IPS DF 4.7 (cell line): Measurements from ENCODE around the gene PIGR.

ENCODE experiments used
- DNase-seq: peaks from one replicate; pipeline ENCODE4 v3.0.0-alpha.2; 2013; ENCODE audit warnings: low spot score; ENCODE audit errors: extremely low read depth

The PIGR gene

DNA sequence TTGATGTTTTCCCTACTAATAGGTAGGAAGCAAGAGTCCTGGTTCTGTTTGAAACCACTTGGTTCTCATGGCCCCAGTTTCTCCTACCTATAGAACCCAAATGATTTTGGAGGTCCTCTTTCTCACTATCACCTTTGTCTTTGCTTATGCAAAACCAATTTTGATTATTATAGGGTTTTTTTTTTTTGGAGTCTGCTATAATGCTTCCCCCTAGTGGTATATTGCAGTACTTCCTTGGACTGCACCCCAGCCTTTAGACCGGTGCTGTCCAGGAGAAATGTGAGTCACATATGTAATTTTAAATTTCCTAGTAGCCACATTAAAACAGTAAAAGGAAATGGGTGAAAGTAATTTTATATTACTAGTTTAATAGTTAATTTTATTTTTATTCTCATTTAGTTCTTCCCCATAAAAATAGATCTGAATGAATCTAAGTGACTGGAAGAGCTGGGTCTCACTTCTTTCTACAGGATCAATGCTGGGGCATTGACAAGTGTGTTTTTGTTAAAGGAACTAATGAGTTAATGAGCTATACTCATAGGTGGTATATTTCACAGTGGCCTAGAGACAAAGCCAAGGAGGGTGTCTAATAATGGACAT, 35.1 kb downstream of the PIGR start:
- DNase-seq = no peak

- DNase-seq = no peak
Measured at GRCh38 chr1:206909883-206910318, 36.4 kb downstream of the PIGR start.

DNA sequence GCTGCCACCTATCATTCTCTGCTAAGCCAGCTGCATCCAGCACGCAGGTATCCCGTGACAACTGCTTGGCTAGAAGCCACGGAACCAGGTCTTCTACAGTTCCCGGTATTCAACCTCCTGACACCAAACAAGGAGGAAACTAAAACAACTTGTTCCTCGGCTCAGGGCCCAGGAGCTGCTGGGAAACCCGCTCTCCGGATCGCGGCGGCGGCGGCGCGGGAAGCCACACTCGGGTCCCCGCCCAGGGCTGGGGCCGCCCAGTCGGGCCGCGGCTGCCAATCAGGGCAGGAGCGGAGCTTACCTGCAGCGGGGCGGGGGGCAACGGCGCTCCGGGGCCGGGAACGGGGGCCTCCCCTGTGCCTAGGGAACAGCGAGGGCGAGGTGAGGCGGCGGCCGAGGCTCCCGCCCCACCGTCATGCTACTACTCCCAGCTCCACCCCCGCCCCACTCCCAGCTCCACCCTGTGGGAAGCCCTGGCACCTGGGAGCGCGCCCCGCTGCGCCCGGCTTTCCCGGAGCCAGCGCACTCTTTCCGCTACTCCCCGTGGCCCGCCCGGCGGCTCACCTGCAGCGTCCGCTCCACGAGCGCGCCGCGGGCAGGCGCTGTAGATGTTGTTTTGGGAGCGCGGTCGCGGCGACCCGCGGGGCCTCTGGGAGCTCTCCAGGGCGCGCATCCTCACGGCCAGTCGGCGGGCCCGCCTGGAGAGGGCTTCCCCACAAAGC, 36.9 kb downstream of the PIGR start:
- no peak for DNase-seq

DNA sequence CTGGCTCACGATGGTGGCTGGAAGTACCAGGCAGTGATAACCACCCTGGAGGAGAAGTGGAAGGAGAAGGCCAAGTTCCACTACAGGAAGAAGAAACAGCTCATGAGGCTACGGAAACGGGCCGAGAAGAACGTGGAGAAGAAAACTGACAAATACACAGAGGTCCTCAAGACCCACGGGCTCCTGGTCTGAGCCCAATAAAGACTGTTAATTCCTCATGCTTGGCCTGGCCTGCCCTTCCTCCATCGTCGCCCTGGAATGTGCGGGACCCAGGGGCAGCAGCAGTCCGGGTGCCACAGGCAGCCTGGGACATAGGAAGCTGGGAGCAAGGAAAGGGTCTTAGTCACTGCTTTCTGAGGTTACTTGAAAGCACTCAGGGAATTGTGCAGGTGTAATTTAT, 38.2 kb downstream of the PIGR start:
- no peak for DNase-seq

- DNase-seq = no peak
Measured at GRCh38 chr1:206907304-206907991, 38.8 kb downstream of the PIGR start.

DNA sequence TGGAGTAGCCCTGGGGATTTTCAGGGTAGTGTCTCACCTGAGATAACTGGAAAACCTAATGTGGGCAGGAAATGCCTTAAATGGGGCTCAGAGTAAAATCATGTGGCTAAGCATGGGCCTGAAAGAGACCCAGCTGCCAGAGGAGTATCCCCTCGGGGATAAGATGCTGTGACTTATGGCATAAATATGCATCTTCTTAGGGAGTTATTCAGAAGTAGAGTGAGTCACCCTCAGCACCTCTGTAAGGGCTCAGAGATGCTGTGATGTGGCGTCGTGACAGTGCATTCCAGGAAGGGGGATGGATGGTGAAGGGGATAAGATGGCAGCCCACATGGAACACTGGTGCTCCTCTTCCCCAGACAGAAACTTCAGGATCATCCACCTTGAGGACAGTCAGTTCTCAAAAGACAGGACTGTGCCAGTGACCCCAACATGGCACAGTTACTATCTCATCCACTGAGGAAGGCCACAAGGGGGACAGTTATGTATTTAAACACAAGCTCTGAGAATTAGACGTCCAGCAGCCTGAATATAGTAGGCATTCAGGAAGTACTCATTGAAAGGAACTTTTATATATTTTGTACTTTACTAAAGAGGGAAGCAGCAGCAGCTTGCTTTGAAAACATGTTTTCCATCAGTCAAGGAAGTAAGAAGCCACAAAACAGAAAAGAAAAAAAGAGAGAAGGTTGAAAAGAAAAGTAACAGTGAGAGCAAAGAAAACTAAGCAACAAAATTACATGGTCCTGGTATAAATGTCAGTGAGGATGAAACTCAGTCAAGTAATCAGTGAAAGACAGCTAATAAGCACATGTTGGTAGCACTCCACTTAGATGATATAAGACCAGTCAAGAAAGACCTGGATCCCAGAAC, 40.7 kb downstream of the PIGR start:
- DNase-seq = no peak

- no peak for DNase-seq
Measured at GRCh38 chr1:206904423-206905142, 41.7 kb downstream of the PIGR start.

- DNase-seq = no peak
Measured at GRCh38 chr1:206903687-206904086, 42.6 kb downstream of the PIGR start.

- no peak for DNase-seq
Measured at GRCh38 chr1:206902702-206903101, 43.6 kb downstream of the PIGR start.

DNA sequence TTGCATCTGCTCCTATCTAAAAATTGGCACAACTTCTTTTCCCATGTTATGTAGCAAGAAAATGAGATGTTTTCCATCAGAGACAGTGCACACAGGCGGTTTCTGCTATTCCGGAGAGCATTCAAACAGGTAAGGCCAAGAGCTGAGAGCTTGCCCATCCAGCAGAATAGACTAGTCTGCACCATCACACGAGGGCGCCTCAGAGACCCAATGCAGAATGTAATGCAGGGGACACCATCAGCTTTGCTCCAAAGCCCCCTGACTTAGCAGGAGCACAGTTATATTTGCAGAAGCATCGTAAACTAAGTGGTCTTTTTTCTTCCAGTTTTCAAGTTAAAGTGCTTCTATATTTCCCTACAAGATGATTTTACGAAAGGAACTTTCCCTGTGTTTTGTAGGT, 44.3 kb downstream of the PIGR start:
- no peak for DNase-seq

DNA sequence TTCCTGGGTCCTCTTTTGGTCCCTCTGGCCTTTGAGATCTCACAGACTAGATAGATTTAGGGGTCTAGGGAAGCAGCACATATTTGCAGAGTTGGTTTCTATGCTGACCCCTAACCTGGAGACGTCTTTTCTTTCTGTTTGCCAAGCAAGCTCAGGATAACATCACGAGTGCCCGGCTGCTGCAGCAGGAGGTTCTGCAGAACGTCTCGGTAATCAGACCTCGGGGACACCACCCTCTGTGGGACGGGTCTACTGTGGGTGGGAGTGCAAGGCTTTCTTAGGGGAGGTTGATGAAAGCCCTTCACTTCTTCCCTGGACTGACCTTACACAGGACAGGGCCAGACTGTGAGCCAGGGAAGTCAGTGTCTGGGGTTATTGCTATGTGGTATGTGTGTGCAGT, 46.1 kb downstream of the PIGR start:
- no peak for DNase-seq

- no peak for DNase-seq
Measured at GRCh38 chr1:206899717-206900116, 46.5 kb downstream of the PIGR start.

- DNase-seq = no peak
Measured at GRCh38 chr1:206898915-206899431, 47.3 kb downstream of the PIGR start.

GRCh38 chr1:206898089-206898914, 48.0 kb downstream of the PIGR start:
- no peak for DNase-seq

- DNase-seq = no peak
Measured at GRCh38 chr1:206897175-206897574, 49.1 kb downstream of the PIGR start, which contains the start of gene IL24. TSS of gene IL24 (plus strand) at chr1:206897443. CDS start at chr1:206897833, 390 bp downstream.

- no peak for DNase-seq
Measured at GRCh38 chr1:206896261-206896660, 50.0 kb downstream of the PIGR start.

DNA sequence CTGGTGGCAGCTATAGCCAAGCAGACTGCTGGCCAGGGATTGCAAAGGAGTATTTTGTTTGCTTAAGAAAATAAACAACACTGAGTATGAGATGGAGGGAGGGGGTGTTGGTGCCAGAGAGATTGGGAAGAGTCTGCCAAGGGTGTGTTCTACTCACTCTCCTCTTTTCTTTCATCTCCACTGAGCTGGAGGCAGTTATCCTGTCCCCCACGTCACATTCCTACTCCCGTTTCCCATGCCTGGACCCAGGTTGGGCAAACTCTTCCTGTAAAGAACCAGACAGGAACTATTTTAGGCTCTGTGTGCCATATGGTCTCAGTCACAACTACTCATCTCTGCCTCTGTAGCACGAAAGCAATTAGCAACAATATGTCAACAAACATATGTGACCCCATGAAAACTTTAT, 50.4 kb downstream of the PIGR start:
- no peak for DNase-seq

GRCh38 chr1:206895325-206895724, 50.9 kb downstream of the PIGR start:
- no peak for DNase-seq

GRCh38 chr1:206893380-206893779, 52.9 kb downstream of the PIGR start:
- DNase-seq = no peak
